NOMO-1 treated with dmso at 0.1 percent for 144 hours (cell line): ENCODE data around the gene CNN2.
A peak's percentile ranks its signal among the peaks of the same experiment; 100 is the strongest.

Source experiments
- DNase-seq: peaks from one replicate; lab custom pipeline; 2025; ENCODE audit not compliant: unreplicated experiment; lab: John Stamatoyannopoulos, UW

Gene CNN2

GRCh38 chr19:1047696-1048147 is 21.3 kb downstream of the CNN2 start:
- no peak for DNase-seq

GRCh38 chr19:1049106-1049505 is 22.7 kb downstream of the CNN2 start:
- no peak for DNase-seq

- no peak for DNase-seq
Observed at GRCh38 chr19:1049800-1050199, 23.4 kb downstream of the CNN2 start.

- no peak for DNase-seq
Observed at GRCh38 chr19:1050989-1051788, 24.8 kb downstream of the CNN2 start.

- no peak for DNase-seq
Observed at GRCh38 chr19:1051791-1052190, 25.4 kb downstream of the CNN2 start.

- no peak for DNase-seq
Observed at GRCh38 chr19:1052349-1052975, 26.1 kb downstream of the CNN2 start.

GRCh38 chr19:1053176-1054101 is 27.0 kb downstream of the CNN2 start:
- no peak for DNase-seq

GRCh38 chr19:1054102-1055027 is 28.0 kb downstream of the CNN2 start:
- DNase-seq, result no peak

GRCh38 chr19:1055028-1055425 is 28.6 kb downstream of the CNN2 start:
- DNase-seq, result no peak

- no peak for DNase-seq
Observed at GRCh38 chr19:1055886-1056620, 29.6 kb downstream of the CNN2 start.

GRCh38 chr19:1057176-1057855 is 30.9 kb downstream of the CNN2 start:
- peak; percentile 32 for DNase-seq

GRCh38 chr19:1058112-1058511 is 31.7 kb downstream of the CNN2 start:
- no peak for DNase-seq

- DNase-seq, result no peak
Observed at GRCh38 chr19:1060689-1061088, 34.3 kb downstream of the CNN2 start.

GRCh38 chr19:1061987-1062386 is 35.6 kb downstream of the CNN2 start:
- no peak for DNase-seq

GRCh38 chr19:1062387-1063029 is 36.1 kb downstream of the CNN2 start:
- DNase-seq, result no peak

- DNase-seq, result no peak
Observed at GRCh38 chr19:1063030-1063908, 36.9 kb downstream of the CNN2 start.

GRCh38 chr19:1063909-1064660 is 37.7 kb downstream of the CNN2 start:
- no peak for DNase-seq
